Activated CD8-positive, alpha-beta T cell treated with anti-CD3 and anti-CD28 coated beads for 36 hours (primary cell): ENCODE results near the gene MCF2L2. TPM values are rescaled to one million over a fixed set of nuclear protein-coding genes. Genes with fewer than 3 reads are reported as not detected.

Source experiments
- ATAC-seq: fragments of 200-7000 bp; cut with Tn5 transposase; one replicate; pipeline ENCODE4 v1.10.0; 2021; ENCODE audit warnings: mild to moderate bottlenecking, moderate library complexity
- CTCF ChIA-PET: fragments of 350-600 bp; sonication (Branson Sonifier 250); formaldehyde crosslinking; loops from one replicate; lab custom pipeline; 2021; ENCODE audit warnings: antibody characterized with exemption; lab: Charles Lee
- POLR2A ChIA-PET: fragments of 350-600 bp; sonication (Branson Sonifier 250); formaldehyde crosslinking; loops from one replicate; lab custom pipeline; 2021; ENCODE audit warnings: antibody characterized with exemption; lab: Charles Lee
- DNase-seq: peaks from one replicate; pipeline ENCODE4 v3.0.0-alpha.2; 2020
- H3K27ac Mint-ChIP-seq: one replicate; pipeline ENCODE4 v1.8.0; 2021; ENCODE audit warnings: mild to moderate bottlenecking, mixed read lengths
- H3K27me3 Mint-ChIP-seq: one replicate; pipeline ENCODE4 v1.8.0; 2021; ENCODE audit warnings: mixed read lengths
- H3K36me3 Mint-ChIP-seq: one replicate; pipeline ENCODE4 v1.8.0; 2021; ENCODE audit warnings: low read depth, mixed read lengths
- H3K4me1 Mint-ChIP-seq: one replicate; pipeline ENCODE4 v1.8.0; 2021; ENCODE audit warnings: low read depth, mixed read lengths
- H3K4me3 Mint-ChIP-seq: one replicate; pipeline ENCODE4 v1.8.0; 2021; ENCODE audit warnings: mild to moderate bottlenecking, moderate library complexity, mixed read lengths
- H3K9me3 Mint-ChIP-seq: one replicate; pipeline ENCODE4 v1.8.0; 2021; ENCODE audit warnings: mixed read lengths
- intact Hi-C: fragments of 100-400 bp; cut with micrococcal nuclease; formaldehyde crosslinking; loops from one replicate; pipeline ENCODE4 v1.10.0; 2022
- total RNA-seq, 2 experiments: library from RNA; stranded (reverse); gene quantifications; one replicate each; pipeline ENCODE4 v1.2.3, GENCODE V29; 2021
- TF ChIP-seq, protein P1 (sequence below): fragments of 200-600 bp; IDR thresholded peaks from one replicate; pipeline ENCODE4 v1.8.0; 2022; ENCODE audit warnings: antibody characterized with exemption, mild to moderate bottlenecking

Gene MCF2L2
- total RNA-seq, 2 experiments from 2014 or later = 3.5 to 3.7 TPM

DNA sequence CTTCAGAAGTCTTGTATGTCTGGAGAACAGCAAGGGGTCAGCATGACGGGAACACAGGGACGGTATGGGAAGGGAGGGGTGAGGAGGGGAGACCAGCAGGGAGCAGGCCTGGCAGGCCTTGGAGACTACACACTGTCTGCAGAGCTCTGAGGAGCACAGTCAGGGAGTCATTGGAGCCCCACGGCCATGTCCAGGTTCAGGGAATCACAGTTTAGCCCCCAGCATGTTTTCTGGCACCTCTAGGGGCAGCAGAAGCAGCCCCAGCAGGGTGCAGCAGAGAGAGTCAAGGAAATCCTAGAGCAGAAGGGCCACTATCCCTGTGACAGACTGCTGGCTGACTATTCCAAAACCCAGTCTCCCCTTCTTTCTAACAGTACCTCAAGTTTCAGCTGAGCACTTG lies 269.1 kb downstream of the MCF2L2 start:
- TF ChIP-seq, protein P1, sequence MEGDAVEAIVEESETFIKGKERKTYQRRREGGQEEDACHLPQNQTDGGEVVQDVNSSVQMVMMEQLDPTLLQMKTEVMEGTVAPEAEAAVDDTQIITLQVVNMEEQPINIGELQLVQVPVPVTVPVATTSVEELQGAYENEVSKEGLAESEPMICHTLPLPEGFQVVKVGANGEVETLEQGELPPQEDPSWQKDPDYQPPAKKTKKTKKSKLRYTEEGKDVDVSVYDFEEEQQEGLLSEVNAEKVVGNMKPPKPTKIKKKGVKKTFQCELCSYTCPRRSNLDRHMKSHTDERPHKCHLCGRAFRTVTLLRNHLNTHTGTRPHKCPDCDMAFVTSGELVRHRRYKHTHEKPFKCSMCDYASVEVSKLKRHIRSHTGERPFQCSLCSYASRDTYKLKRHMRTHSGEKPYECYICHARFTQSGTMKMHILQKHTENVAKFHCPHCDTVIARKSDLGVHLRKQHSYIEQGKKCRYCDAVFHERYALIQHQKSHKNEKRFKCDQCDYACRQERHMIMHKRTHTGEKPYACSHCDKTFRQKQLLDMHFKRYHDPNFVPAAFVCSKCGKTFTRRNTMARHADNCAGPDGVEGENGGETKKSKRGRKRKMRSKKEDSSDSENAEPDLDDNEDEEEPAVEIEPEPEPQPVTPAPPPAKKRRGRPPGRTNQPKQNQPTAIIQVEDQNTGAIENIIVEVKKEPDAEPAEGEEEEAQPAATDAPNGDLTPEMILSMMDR = peak; percentile 46
- peaks cover 39% of the 10 kb centered on the region for H3K4me1 Mint-ChIP-seq

DNA sequence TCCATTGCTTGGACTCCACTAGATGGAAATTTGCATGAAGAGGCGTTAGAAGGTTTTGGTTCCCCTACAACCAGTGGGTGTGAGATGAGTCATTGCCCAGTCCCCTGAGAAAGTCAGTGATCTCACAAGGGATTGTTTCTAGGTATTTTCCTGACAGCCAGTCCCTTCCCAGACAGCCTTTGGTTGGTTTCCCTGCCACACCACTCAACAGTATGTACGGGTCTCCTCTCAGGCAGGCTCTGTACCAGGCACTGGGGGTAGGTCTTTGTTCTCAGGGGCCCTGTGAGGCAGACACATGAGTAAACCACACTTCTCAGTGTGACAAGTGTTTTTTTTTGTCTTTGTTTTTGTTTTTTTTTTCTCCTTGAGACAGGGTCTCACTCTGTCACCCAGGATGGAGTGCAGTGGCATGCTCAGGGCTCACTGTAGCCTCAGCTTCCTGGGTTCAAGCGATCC lies 269.8 kb downstream of the MCF2L2 start:
- no peak overlapping the region for H3K4me3 Mint-ChIP-seq
- TF ChIP-seq, protein P1 = no peak
- ATAC-seq (peak; percentile 58), DNase-seq (peak; percentile 74)
- H3K27me3 Mint-ChIP-seq = no peaks in the 10 kb centered on the region
- ChIA-PET POLR2A (interaction anchor here (0.6 kb wide), 1 partner anchor 258 kb away, joined by 4 read pairs; no protein-coding TSS in a partner anchor), CTCF (no interaction called here)
- peak overlapping the region; percentile 79 for H3K27ac Mint-ChIP-seq
- peaks cover 39% of the 10 kb centered on the region for H3K4me1 Mint-ChIP-seq
- H3K36me3 Mint-ChIP-seq = peaks cover 14% of the 10 kb centered on the region
- H3K9me3 Mint-ChIP-seq = no peaks in the 10 kb centered on the region
- intact Hi-C loops = no loop called here

More for the DNA sequence above, 269.1 kb downstream of the MCF2L2 start:
- intact Hi-C loops = no loop called here
- DNase-seq (no peak), ATAC-seq (no peak)
- ChIA-PET POLR2A (interaction anchor here (0.6 kb wide), 1 partner anchor 257 kb away, joined by 4 read pairs; no protein-coding TSS in a partner anchor), CTCF (interaction anchor here (0.7 to 4.0 kb wide), 5 partner anchors 25 to 226 kb away, joined by 3 to 23 read pairs (median 3); no protein-coding TSS in a partner anchor)
- Mint-ChIP-seq H3K36me3 (peaks cover 14% of the 10 kb centered on the region), H3K4me3 (no peak overlapping the region), H3K27ac (peak overlapping the region; percentile 79), H3K9me3 (no peaks in the 10 kb centered on the region), H3K27me3 (no peaks in the 10 kb centered on the region)

DNA sequence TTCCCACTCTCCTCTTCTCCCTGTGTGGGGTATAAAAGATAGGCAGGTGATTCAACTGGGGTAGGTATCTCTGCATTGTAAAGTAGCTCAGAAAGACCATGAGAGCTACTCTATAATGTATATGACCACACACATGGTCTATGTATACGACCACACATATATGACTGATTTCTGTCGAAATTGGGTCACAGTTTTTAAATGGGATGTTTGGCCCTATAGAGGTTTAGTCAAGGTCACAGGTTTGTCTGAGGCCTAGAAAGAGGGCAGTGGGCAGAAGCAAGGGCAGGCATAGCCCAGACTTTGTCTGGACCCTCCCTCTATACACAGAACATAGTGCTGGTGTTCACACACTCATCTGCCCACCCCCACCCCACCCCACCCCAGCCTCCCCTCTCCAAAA lies 270.3 kb downstream of the MCF2L2 start:
- Mint-ChIP-seq H3K36me3 (peaks cover 14% of the 10 kb centered on the region), H3K4me3 (no peak overlapping the region), H3K4me1 (peaks cover 39% of the 10 kb centered on the region), H3K9me3 (no peaks in the 10 kb centered on the region), H3K27me3 (no peaks in the 10 kb centered on the region), H3K27ac (peak overlapping the region; percentile 37)
- ATAC-seq (peak; percentile 25), DNase-seq (no peak)
- intact Hi-C loops = no loop called here
- CTCF ChIA-PET = interaction anchor here (0.6 kb wide), 1 partner anchor 19 kb away, joined by 3 read pairs; no protein-coding TSS in a partner anchor
- TF ChIP-seq, protein P1 = no peak
- POLR2A ChIA-PET = interaction anchor here (0.7 kb wide), 1 partner anchor 240 kb away, joined by 3 read pairs; no protein-coding TSS in a partner anchor

DNA sequence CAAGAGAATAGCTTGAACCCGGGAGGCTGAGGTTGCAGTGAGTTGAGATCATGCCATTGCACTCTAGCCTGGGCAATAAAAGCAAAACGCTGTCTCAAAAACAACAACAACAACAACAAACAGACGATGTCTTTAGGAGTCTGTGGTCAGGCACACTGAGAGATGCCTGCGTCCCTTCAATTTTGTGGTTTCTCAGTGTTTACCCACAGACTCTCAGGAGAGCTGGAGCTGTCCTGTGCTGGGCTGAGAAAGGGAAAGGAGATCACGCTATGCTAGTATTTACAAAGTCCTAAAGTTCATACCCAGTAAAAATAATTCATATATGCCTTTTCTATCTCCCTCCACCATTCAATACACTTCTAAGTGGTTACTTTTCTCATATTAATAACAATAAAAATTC lies 272.2 kb downstream of the MCF2L2 start:
- ATAC-seq (no peak), DNase-seq (no peak)
- Mint-ChIP-seq H3K27me3 (no peaks in the 10 kb centered on the region), H3K9me3 (no peaks in the 10 kb centered on the region), H3K4me1 (peaks cover 28% of the 10 kb centered on the region), H3K4me3 (no peak overlapping the region), H3K36me3 (peaks cover 8% of the 10 kb centered on the region), H3K27ac (no peak overlapping the region)
- ChIA-PET CTCF (interaction anchor here (1.1 kb wide), 1 partner anchor 12 kb away, joined by 3 read pairs; no protein-coding TSS in a partner anchor), POLR2A (no interaction called here)
- intact Hi-C loops = no loop called here
- TF ChIP-seq, protein P1 = no peak

DNA sequence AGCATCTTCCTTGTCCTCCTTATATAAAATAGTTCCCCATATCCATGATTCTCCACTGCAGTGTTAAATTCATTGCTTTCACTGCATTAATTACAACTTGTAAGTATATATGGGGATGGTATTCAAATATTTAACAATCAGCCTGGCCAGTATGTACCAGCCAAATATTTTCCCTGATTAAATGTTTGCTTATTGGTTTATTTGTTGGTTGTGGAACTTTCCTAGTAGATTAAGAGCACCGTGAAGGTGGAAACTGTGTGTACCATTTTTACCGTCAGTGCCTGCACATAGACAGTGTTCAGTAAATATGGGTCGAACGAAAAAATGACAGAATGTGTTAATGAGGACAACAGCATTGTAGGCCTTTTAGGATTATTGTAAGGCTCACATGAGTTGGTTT lies 272.9 kb downstream of the MCF2L2 start:
- TF ChIP-seq, protein P1 = no peak
- DNase-seq (no peak), ATAC-seq (no peak)
- H3K4me3 Mint-ChIP-seq = no peak overlapping the region
- POLR2A ChIA-PET = no interaction called here
- no peak overlapping the region for H3K27ac Mint-ChIP-seq
- peaks cover 8% of the 10 kb centered on the region for H3K36me3 Mint-ChIP-seq
- H3K4me1 Mint-ChIP-seq = peaks cover 28% of the 10 kb centered on the region
- CTCF ChIA-PET = no interaction called here
- no peaks in the 10 kb centered on the region for H3K27me3 Mint-ChIP-seq
- intact Hi-C loops = no loop called here
- H3K9me3 Mint-ChIP-seq = no peaks in the 10 kb centered on the region
